Measurements from ENCODE around the gene HOXA6.

HOXA6 gene

DNA sequence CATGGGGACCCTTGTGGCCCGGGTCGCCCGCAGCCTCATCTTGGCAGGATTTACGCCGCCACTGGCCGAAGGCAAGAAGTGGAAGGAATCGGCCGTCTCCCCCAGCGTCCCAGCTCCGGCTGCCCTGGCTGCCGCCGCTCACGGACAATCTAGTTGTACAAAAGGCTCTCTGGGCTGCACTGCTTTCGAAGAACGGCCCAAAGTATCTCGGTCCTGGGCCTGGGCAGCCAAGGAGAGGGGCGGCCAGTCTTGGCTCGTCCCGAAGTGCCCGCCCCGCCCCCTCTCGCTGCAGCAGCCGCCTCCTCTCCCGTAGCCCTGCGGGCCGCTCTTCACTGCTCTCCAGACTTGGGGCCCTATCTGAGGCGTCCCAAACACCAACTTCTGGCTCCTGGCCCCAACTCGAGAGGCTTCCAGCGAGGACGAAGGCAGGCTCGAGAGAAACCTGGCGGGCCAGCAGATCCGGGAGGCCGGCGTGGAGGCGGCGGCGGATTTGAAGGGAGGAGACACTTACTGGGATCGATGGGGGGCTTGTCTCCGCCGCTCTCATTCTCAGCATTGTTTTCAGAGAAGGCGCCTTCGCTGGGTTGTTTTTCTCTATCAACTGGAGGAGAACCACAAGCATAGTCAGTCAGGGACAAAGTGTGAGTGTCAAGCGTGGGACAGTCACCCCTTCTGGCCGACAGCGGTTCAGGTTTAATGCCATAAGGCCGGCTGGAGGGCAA is 17.0 kb upstream of the HOXA6 start:
- Histone ChIP-seq H3K4me3 (ENCODE audit: low read depth in 1 of 2, low read length in 1 of 2) (peak overlapping the region; percentile 54 to 68), H3K27ac (peak overlapping the region; percentile 4)

DNA sequence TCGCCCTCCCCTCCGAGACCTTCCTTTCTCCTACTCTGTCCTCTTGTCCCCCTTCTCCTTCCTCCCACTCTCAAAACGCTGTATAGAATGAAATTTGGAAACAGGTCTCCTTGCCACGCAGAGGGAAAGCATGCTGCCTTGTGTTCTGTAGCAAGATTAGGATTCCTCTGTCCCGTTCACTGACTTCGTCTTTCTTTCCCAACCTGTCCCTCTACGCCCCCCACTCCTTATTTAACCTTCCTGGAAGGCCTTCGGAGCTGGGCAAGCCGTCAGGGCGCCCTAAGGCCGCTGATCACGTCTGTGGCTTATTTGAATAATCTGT is 16.4 kb upstream of the HOXA6 start:
- no peaks in the 10 kb centered on the region for H3K9me3 ChIP-seq
- no peak overlapping the region for H3K27ac ChIP-seq
- peak overlapping the region; percentile 54 to 68 for H3K4me3 ChIP-seq (ENCODE audit: low read depth in 1 of 2, low read length in 1 of 2)
- H3K27me3 ChIP-seq, result peaks cover 100% of the 10 kb centered on the region
- H3K4me1 ChIP-seq (ENCODE audit: control insufficient read depth in 1 of 2, insufficient read depth in 1 of 2, low read depth in 1 of 2, low read length in 1 of 2), result peaks cover 56 to 83% of the 10 kb centered on the region in 2 experiments
- H3K36me3 ChIP-seq, result no peaks in the 10 kb centered on the region
- TF ChIP-seq, protein P1, sequence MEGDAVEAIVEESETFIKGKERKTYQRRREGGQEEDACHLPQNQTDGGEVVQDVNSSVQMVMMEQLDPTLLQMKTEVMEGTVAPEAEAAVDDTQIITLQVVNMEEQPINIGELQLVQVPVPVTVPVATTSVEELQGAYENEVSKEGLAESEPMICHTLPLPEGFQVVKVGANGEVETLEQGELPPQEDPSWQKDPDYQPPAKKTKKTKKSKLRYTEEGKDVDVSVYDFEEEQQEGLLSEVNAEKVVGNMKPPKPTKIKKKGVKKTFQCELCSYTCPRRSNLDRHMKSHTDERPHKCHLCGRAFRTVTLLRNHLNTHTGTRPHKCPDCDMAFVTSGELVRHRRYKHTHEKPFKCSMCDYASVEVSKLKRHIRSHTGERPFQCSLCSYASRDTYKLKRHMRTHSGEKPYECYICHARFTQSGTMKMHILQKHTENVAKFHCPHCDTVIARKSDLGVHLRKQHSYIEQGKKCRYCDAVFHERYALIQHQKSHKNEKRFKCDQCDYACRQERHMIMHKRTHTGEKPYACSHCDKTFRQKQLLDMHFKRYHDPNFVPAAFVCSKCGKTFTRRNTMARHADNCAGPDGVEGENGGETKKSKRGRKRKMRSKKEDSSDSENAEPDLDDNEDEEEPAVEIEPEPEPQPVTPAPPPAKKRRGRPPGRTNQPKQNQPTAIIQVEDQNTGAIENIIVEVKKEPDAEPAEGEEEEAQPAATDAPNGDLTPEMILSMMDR (IDR thresholded peaks at IDR 0.05), result no peak

More for the DNA sequence above, 17.0 kb upstream of the HOXA6 start:
- TF ChIP-seq, protein P1 (IDR thresholded peaks at IDR 0.05), result no peak
- H3K4me1 ChIP-seq (ENCODE audit: control insufficient read depth in 1 of 2, insufficient read depth in 1 of 2, low read depth in 1 of 2, low read length in 1 of 2), result peaks cover 57 to 86% of the 10 kb centered on the region in 2 experiments
- no peaks in the 10 kb centered on the region for H3K36me3 ChIP-seq
- H3K27me3 ChIP-seq, result peaks cover 100% of the 10 kb centered on the region
- no peaks in the 10 kb centered on the region for H3K9me3 ChIP-seq

DNA sequence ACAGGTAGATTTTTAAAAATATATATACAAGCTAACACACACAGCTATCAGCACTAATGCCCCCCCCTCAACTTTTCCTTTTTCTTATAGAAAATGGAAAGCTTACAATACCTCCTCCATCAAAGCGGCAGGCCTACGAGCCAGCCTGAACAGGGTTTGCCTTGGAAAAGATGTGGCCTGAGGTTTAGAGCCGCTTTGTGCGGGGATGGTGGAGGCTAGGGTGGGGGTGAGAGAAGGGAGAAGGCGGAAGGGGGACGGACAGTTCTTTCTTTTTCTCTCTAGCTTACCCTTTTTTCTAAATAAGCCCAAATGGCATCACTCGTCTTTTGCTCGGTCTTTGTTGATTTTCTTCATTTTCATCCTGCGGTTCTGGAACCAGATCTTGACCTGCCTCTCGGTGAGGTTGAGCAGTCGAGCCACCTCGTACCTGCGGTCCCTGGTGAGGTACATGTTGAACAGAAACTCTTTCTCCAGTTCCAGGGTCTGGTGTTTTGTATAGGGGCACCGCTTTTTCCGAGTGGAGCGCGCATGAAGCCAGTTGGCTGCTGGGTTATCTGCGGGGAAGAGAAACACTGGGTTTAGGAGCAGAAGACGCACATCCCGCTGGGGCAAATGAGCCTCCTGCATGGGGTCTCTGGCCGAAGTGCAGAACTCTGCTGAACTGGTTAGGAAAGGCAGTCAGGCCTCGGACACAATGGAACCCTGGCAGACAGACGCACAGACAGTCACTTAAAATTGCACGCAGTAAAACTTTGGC is 15.9 kb upstream of the HOXA6 start:
- peaks cover 100% of the 10 kb centered on the region for H3K27me3 ChIP-seq
- H3K36me3 ChIP-seq, result no peaks in the 10 kb centered on the region
- TF ChIP-seq, protein P1 (IDR thresholded peaks at IDR 0.05), result no peak
- peaks cover 56 to 83% of the 10 kb centered on the region in 2 experiments for H3K4me1 ChIP-seq (ENCODE audit: control insufficient read depth in 1 of 2, insufficient read depth in 1 of 2, low read depth in 1 of 2, low read length in 1 of 2)
- no peak overlapping the region for H3K27ac ChIP-seq
- H3K4me3 ChIP-seq (ENCODE audit: low read depth in 1 of 2, low read length in 1 of 2), result peak overlapping the region in 1 of 2 experiments; percentile 68
- no peaks in the 10 kb centered on the region for H3K9me3 ChIP-seq

DNA sequence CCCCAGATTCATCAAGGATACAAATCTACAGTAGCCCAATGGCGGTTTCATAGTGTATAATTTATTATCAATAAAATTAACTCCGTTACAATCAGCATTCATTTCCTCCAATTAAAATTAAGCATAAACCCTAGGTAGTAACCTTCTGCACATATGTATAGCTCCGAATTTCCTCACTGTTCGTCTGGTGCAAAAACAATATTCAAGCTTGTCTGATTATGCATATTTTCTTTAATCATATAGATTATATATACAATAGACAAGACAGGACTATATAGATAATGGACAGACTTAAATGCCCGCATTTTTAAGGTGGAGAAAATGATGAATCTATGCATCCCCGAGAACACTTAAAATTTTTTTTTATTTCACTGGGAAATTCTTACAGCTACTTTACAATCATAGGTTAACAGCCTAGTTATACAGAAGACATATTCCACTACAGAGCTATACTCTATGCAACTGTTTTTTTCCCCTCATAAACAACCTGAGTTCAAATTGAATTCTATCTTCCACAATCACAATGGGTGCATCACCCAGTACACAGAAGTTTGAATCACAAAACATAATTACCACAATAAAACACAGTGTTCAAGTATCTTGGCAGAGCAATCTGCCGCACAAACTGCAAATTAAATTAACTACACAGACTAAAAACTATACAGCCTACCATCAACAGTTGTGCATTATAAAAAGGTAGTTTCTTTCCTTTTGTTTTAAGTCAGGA is 15.2 kb upstream of the HOXA6 start:
- H3K36me3 ChIP-seq, result no peaks in the 10 kb centered on the region
- H3K9me3 ChIP-seq, result no peaks in the 10 kb centered on the region
- no peak overlapping the region for H3K27ac ChIP-seq
- TF ChIP-seq, protein P1 (IDR thresholded peaks at IDR 0.05), result no peak
- peaks cover 56 to 82% of the 10 kb centered on the region in 2 experiments for H3K4me1 ChIP-seq (ENCODE audit: control insufficient read depth in 1 of 2, insufficient read depth in 1 of 2, low read depth in 1 of 2, low read length in 1 of 2)
- peaks cover 100% of the 10 kb centered on the region for H3K27me3 ChIP-seq
- H3K4me3 ChIP-seq (ENCODE audit: low read depth in 1 of 2, low read length in 1 of 2), result no peak overlapping the region

DNA sequence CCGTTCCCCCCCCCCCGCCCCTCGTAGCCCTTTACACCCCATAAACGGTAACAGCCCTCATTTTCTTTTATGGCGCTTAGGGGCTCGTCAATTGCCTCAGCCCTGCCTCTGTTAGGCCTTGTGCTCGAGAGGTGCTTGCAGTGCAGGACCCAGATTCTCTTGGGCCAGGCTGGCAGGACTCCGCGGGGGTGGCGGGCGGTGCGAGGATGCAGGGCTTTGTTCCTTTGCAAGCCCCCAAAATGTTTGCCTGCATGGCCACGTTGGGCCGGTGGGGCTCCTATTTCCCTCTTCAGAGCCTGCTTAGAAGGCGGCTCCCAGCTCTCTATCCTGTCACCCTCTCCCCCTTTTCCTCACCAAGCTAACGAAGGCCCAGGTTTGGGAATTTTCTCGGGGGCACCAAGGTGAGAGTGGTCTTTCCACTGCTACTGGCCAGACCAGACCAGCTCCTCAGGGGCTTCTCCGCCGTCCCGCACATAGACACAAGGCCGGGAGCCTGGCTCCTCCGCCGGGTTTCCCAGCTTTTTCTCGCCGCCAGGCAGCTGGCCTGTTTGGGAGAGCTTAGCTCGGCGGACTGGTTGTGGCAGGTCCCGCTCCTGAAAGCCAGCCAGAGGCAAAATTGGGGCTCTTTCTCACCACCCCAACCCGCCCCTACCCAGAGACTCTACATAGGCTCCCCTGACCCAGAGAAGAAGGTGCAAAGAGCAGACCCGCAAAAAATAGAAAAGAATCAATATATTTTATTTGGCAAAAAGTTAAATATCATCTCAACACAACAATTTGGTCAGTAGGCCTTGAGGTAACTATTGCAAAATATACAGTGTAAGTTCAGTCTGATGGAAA is 14.4 kb upstream of the HOXA6 start:
- Histone ChIP-seq H3K36me3 (no peaks in the 10 kb centered on the region), H3K27me3 (peaks cover 100% of the 10 kb centered on the region), H3K4me1 (ENCODE audit: control insufficient read depth in 1 of 2, insufficient read depth in 1 of 2, low read depth in 1 of 2, low read length in 1 of 2) (peaks cover 54 to 78% of the 10 kb centered on the region in 2 experiments), H3K27ac (peak overlapping the region; percentile 40), H3K9me3 (no peaks in the 10 kb centered on the region), H3K4me3 (ENCODE audit: low read depth in 1 of 2, low read length in 1 of 2) (peak overlapping the region in 1 of 2 experiments; percentile 85)
- TF ChIP-seq, protein P1 (IDR thresholded peaks at IDR 0.05), result no peak
